ENCODE data around the gene MTMR3.

GRCh38 chr22:29904020-29904419 lies 21.0 kb downstream of the MTMR3 start:
- TF ChIP-seq CTCF (IDR thresholded peaks at IDR 0.05), result no peak
- no peak for TF ChIP-seq POLR2A (IDR thresholded peaks at IDR 0.05)
